LNCaP clone FGC (cell line): ENCODE data around the gene CCNH.

Experiments used
- DNase-seq: peaks from one replicate; pipeline ENCODE4 v3.0.0-alpha.2; 2011; ENCODE audit warnings: low read depth
- H3K4me3 ChIP-seq: 2 replicates; pipeline ENCODE4 v1.5.1; 2011; ENCODE audit warnings: mild to moderate bottlenecking, low read depth, low read length, control low read depth
- TF ChIP-seq, protein P1 (sequence below): IDR thresholded peaks from 2 replicates; pipeline ENCODE4 v1.5.1; 2012; ENCODE audit warnings: mild to moderate bottlenecking; ENCODE audit not compliant: control insufficient read depth, insufficient read depth; ENCODE audit errors: extremely low read depth

CCNH gene

DNA sequence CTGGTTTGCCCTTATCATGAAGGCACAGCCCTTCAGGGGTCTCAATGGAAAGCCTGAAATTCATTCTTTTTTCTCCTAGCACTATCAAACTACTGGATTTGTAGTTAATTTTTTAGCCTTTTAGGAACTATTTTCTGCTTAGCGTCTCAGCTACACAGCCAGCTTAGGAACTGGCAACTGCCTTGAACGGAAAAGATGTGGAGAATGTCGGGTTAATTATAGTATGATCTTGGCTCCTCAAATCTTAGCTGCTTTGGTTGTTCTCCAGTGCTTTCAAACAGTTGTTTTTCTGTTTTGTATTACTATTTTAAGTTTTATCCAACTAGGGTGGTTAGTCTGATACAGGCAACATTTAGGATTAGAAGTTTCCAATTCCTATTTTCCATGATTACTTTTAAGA, 44.1 kb downstream of the CCNH start:
- TF ChIP-seq, protein P1, sequence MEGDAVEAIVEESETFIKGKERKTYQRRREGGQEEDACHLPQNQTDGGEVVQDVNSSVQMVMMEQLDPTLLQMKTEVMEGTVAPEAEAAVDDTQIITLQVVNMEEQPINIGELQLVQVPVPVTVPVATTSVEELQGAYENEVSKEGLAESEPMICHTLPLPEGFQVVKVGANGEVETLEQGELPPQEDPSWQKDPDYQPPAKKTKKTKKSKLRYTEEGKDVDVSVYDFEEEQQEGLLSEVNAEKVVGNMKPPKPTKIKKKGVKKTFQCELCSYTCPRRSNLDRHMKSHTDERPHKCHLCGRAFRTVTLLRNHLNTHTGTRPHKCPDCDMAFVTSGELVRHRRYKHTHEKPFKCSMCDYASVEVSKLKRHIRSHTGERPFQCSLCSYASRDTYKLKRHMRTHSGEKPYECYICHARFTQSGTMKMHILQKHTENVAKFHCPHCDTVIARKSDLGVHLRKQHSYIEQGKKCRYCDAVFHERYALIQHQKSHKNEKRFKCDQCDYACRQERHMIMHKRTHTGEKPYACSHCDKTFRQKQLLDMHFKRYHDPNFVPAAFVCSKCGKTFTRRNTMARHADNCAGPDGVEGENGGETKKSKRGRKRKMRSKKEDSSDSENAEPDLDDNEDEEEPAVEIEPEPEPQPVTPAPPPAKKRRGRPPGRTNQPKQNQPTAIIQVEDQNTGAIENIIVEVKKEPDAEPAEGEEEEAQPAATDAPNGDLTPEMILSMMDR, result no peak
- H3K4me3 ChIP-seq, result no peak overlapping the region
- no peak for DNase-seq

DNA sequence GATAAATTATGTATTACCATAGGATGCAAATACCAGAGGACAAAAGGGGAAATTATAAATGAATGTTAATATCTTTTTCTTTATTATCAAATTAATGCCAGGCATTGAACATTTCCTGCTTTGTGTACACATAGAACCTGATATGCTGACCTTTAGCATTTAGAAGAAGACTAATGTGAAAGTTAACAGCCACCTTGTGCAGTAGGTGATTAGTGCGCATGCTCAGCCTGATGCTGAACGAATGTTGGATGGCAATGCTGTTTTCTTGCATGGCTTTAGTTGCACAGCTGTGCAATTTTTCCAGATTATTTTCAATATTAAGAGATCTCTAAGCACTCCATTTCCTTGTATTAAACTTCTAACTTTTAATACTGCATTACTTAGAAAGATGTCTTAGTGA, 45.5 kb downstream of the CCNH start:
- TF ChIP-seq, protein P1, result no peak
- no peak for DNase-seq
- H3K4me3 ChIP-seq, result no peak overlapping the region

DNA sequence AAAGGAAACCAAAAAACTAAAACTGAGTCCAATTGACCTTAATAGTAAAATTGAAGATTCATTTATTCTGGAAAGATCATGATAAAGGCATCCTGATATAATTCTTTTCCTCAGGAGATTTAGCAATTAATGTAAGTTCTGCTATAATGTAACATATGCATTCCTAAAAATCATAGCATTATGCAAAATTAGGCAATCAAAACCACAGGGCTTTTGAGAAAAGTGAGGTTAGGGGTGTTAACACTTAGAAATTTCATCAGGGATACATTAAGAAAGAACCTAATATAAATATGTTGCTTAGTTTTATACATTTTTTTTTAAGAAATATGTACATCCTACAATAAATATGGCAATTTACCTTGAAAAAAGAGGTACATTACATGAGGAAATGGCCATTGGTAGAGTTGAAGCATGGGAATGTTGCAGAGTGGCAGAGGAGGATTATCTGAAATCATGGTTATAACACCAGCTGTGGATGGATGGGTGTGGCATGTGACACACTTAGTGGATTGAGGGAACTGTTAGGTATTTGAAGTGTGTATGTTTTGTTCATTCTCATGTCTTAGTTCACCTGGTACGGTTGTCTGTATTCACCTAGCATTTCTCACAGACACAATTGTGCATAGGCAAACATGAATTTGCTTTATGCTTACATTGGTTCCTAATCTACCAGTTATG, 51.1 kb downstream of the CCNH start:
- no peak overlapping the region for H3K4me3 ChIP-seq
- TF ChIP-seq, protein P1, result no peak
- no peak for DNase-seq

DNA sequence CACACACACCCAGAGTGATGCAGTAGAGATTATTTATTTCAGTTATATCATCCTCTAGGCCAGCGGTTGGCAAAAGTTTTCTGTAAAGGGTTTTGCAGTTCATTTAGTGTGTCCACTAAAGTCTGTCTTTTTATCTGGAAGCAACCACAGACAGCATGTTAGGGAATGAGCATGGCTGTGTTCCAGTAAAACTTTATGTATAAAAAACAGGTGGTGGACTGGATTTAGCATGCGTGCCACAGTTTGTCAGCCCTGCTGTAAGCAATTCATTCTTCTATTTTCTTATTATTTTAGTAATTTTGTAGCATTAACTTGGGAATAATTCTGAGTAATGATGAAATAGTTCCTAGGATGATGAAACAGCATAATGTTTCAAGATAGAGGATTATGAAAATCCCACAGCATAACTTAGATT, 51.7 kb downstream of the CCNH start:
- no peak overlapping the region for H3K4me3 ChIP-seq
- no peak for DNase-seq
- TF ChIP-seq, protein P1, result no peak

DNA sequence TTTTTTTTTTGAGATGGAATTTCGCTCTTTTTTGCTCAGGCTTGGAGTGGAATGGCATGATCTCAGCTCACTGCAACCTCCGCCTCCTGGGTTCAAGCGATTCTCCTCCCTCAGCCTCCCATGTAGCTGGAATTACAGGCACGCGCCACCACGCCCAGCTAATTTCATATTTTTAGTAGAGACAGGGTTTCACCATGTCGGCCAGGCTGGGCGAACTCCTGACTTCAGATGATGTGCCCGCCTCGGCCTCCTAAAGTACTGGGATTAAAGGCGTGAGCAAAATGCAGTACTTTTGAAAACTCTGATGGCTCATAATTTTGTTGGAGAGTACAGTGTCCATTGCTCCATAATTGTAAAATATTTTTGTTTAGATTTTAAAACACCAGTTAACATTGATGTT, 52.6 kb downstream of the CCNH start:
- no peak overlapping the region for H3K4me3 ChIP-seq
- DNase-seq, result no peak
- TF ChIP-seq, protein P1, result no peak

DNA sequence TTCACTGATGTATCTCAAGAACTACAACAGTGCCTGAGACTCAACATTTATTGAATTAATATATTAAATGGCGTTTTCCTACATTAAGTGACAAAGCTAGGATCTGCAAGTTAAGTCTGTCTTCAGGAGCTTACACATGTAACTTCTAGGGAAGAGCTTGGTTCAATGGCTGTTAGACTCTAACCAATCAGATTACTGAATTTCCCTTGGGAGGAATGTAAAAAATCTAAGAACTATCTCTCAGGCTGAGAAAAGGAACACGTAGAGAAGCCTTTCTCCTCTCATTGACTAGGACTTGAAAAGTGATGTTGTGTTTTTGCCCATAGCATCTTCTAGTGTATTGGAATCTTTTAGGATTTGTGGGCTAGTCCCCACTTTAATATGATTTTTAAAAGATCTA, 53.6 kb downstream of the CCNH start:
- TF ChIP-seq, protein P1, result no peak
- H3K4me3 ChIP-seq, result no peak overlapping the region
- DNase-seq, result no peak

DNA sequence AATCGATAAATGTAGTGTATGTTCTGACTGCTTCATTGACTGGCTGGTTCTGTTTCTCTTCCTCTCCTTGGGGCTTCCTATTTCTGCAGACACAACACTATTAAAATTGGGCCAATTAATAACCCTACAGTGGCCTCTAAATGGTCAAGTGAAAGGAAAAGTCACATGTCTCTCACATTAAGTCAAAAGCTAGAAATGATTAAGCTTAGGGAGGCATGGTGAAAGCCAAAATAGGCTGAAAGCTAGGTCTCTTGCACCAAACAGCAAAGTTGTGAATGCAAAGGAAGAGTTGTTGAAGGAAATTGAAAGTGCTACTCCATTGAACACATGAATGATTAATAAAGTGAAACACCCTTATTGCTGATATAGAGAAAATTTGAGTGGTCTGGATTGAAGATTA, 58.2 kb downstream of the CCNH start:
- TF ChIP-seq, protein P1, result no peak
- H3K4me3 ChIP-seq, result no peak overlapping the region
- no peak for DNase-seq
